Ovary (tissue), 9 donors: ENCODE results near the gene TMPRSS3. TPM values are rescaled to one million over a fixed set of nuclear protein-coding genes. Genes with fewer than 3 reads are reported as not detected.

ENCODE experiments used
- DNase-seq, 5 donors: peaks; one replicate each; pipeline ENCODE4 v3.0.0-alpha.2; 2019 to 2020
- H3K27ac ChIP-seq, 2 donors: fragments of 200-600 bp; one replicate each; pipeline versions ENCODE4 v1.5.1 to v1.8.0; 2019 to 2022
- H3K27me3 ChIP-seq: fragments of 200-600 bp; one replicate; pipeline ENCODE4 v1.8.0; 2022
- H3K36me3 ChIP-seq: fragments of 200-600 bp; sonication (generic); one replicate; pipeline ENCODE4 v1.5.1; 2019
- H3K4me1 ChIP-seq: one replicate; pipeline ENCODE4 v1.8.1; 2013; ENCODE audit warnings: mild to moderate bottlenecking, moderate library complexity; ENCODE audit not compliant: insufficient read depth
- H3K4me3 ChIP-seq: fragments of 200-600 bp; sonication (generic); one replicate; pipeline ENCODE4 v1.5.1; 2017
- H3K9me3 ChIP-seq, 2 donors: fragments of 200-600 bp in 1 of 2; sonication (generic) in 1 of 2; one replicate each; pipeline versions ENCODE4 v1.5.1 to v1.8.1; 2013 to 2019; ENCODE audit warnings: mild to moderate bottlenecking in 1 of 2, moderate library complexity in 1 of 2
- CTCF ChIP-seq, 3 donors: fragments of 450-650 bp in 2 of 3; fragments of 200-600 bp in 1 of 3; IDR thresholded peaks; one replicate each; pipeline versions ENCODE4 v1.5.1 to v1.8.0; 2016 to 2022; ENCODE audit warnings: antibody characterized with exemption in 3 of 3, mild to moderate bottlenecking in 1 of 3
- EP300 ChIP-seq: sonication (generic); formaldehyde crosslinking; IDR thresholded peaks from one replicate; pipeline ENCODE4 v1.6.1; 2017; ENCODE audit warnings: antibody characterized with exemption
- POLR2A ChIP-seq: fragments of 450-650 bp; IDR thresholded peaks from one replicate; pipeline ENCODE4 v1.6.1; 2017; ENCODE audit warnings: antibody characterized with exemption, mild to moderate bottlenecking, moderate library complexity
- WGBS, 3 donors: extraction: QIAGEN DNeasy Blood & Tissue Kit in 1 of 3; methylation state at CpG; one replicate each; pipeline versions ENCODE4 v1.1.5 to v1.1.7; 2013 to 2017; 5-methylcytosine and 5-hydroxymethylcytosine counted together
- intact Hi-C, 4 donors: fragments of 100-400 bp; cut with DNase I; formaldehyde crosslinking; loops; one replicate each; pipeline versions ENCODE4 v1.11.0 to v1.15.1; 2022 to 2023
- polyA plus RNA-seq, 2 donors: library from polyadenylated mRNA; stranded (reverse); fragments of 200-250 nt in 1 of 2; fragments of 350-450 nt in 1 of 2; fragmentation: Illumina TruSeq in 1 of 2; extraction: RNeasy Lipid Tissue Mini Kit (QIAGEN cat#74804) in 1 of 2; gene quantifications; one replicate each; pipeline ENCODE4 v1.2.3, GENCODE V29; 2013 to 2014
- total RNA-seq, 7 donors: library from RNA; depleted of rRNA in 2 of 7; stranded (reverse); fragments of >200 nt in 2 of 7; fragmentation: NEBNext Ultra II Directional in 3 of 7; extraction: Animal tissue kit (Norgen Biotek cat#: 25700) in 3 of 7; gene quantifications; one replicate each; pipeline versions ENCODE4 v1.1.0 to v1.2.4, GENCODE V29; 2016 to 2023
- donor health status: DM: no; HTN: no; CAD: no; lungs with moderate emphysema.
- donor health status: DM: no; HTN: no; CAD: no.
- donor health status: Bipolar disorder and iron deficiency.
- donor health status: DM: yes; HTN: yes; CAD: no.
- donor health status: DM: no; HTN: no; CAD: no.
- donor health status: DM: yes; HTN: yes; CAD: no.

The TMPRSS3 gene
- total and polyA plus RNA-seq, 9 donors = 0.07 to 28.6 (median 1.4) TPM; not detected in 2

GRCh38 chr21:42438316-42439205 is 42.7 kb upstream of the TMPRSS3 start:
- Histone ChIP-seq H3K27me3 (no peaks in the 10 kb centered on the region), H3K4me3 (no peak overlapping the region), H3K4me1 (no peaks in the 10 kb centered on the region), H3K36me3 (no peaks in the 10 kb centered on the region), H3K27ac (no peak overlapping the region), H3K9me3 (no peaks in the 10 kb centered on the region)
- no peak for TF ChIP-seq POLR2A
- no peak for TF ChIP-seq CTCF (IDR thresholded peaks at IDR 0.05)
- no peak for TF ChIP-seq EP300
- intact Hi-C loops = no loop called here
- 75 to 91% (median 89%) methylated on average over 25 of the region's 25 CpGs for WGBS, 3 donors
- no peak for DNase-seq

DNA sequence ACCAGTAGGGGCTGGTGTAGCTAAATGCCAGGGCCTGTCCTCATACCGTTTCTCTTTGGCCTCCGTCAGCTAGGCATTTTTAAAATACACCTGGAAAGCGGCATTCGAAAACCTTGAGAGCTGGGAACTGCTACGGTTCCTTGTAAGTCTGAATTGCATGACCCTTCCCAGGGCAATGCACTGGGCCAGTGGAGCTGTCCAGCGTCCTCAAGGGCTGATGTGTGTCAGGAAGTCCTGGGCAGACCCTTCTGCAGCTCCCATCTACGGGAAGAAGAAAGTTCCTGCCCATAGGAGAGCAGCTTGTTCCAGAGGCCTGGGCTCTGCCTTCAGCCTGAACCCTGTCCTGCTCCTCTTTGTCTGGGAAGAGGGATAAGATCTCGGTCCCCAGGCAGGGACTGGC is 41.9 kb upstream of the TMPRSS3 start:
- TF ChIP-seq CTCF (IDR thresholded peaks at IDR 0.05) (no peak), POLR2A (no peak), EP300 (no peak)

GRCh38 chr21:42436914-42437313 is 41.1 kb upstream of the TMPRSS3 start:
- Histone ChIP-seq H3K9me3 (no peaks in the 10 kb centered on the region), H3K27me3 (no peaks in the 10 kb centered on the region), H3K4me3 (no peak overlapping the region), H3K27ac (no peak overlapping the region), H3K36me3 (no peaks in the 10 kb centered on the region), H3K4me1 (no peaks in the 10 kb centered on the region)
- intact Hi-C loops = no loop called here
- DNase-seq = no peak
- TF ChIP-seq CTCF (IDR thresholded peaks at IDR 0.05) = no peak
- TF ChIP-seq POLR2A = no peak
- no peak for TF ChIP-seq EP300

More for the DNA sequence above, 41.9 kb upstream of the TMPRSS3 start:
- Histone ChIP-seq H3K4me1 (no peaks in the 10 kb centered on the region), H3K4me3 (no peak overlapping the region), H3K27me3 (no peaks in the 10 kb centered on the region), H3K36me3 (no peaks in the 10 kb centered on the region), H3K27ac (no peak overlapping the region), H3K9me3 (no peaks in the 10 kb centered on the region)
- 30 to 41% (median 36%) methylated on average over 8 of the region's 8 CpGs for WGBS, 3 donors
- no peak for DNase-seq
- intact Hi-C loops = no loop called here

GRCh38 chr21:42435833-42436232 is 40.0 kb upstream of the TMPRSS3 start:
- Histone ChIP-seq H3K36me3 (no peaks in the 10 kb centered on the region), H3K4me1 (no peaks in the 10 kb centered on the region), H3K27ac (no peak overlapping the region), H3K27me3 (no peaks in the 10 kb centered on the region), H3K4me3 (no peak overlapping the region), H3K9me3 (no peaks in the 10 kb centered on the region)
- DNase-seq = no peak
- intact Hi-C loops = no loop called here
- no peak for TF ChIP-seq POLR2A
- no peak for TF ChIP-seq EP300
- no peak for TF ChIP-seq CTCF (IDR thresholded peaks at IDR 0.05)
